HepG2 (cell line): ENCODE measurements around the gene HMG20B.

ENCODE experiments used
- ARID4A ChIP-seq: sonication (generic); formaldehyde crosslinking; IDR thresholded peaks from 2 replicates; pipeline ENCODE4 v1.5.0; 2020; ENCODE audit warnings: mild to moderate bottlenecking, missing genetic modification reagents, borderline replicate concordance
- ATRX ChIP-seq: sonication (generic); formaldehyde crosslinking; IDR thresholded peaks from 2 replicates; pipeline ENCODE4 v1.4.0; 2020; ENCODE audit warnings: missing genetic modification reagents, borderline replicate concordance
- JUN ChIP-seq: sonication (generic); formaldehyde crosslinking; IDR thresholded peaks from 2 replicates; pipeline ENCODE4 v1.4.0; 2020; ENCODE audit warnings: mild to moderate bottlenecking, missing genetic modification reagents
- KAT8 ChIP-seq: IDR thresholded peaks from 2 replicates; pipeline ENCODE4 v1.6.1; 2016; ENCODE audit warnings: missing genetic modification reagents, missing compliant biosample characterization
- NPAS2 ChIP-seq: sonication (generic); formaldehyde crosslinking; IDR thresholded peaks from 2 replicates; pipeline ENCODE4 v1.8.0; 2022; ENCODE audit warnings: mild to moderate bottlenecking, missing genetic modification reagents, borderline replicate concordance
- RBAK ChIP-seq: sonication (generic); formaldehyde crosslinking; IDR thresholded peaks from 2 replicates; pipeline ENCODE4 v1.5.1; 2020; ENCODE audit warnings: mild to moderate bottlenecking, missing genetic modification reagents
- SIN3A ChIP-seq: IDR thresholded peaks from 2 replicates; pipeline ENCODE4 v1.6.1; 2011; ENCODE audit warnings: low read depth, mild to moderate bottlenecking, control low read depth, low read length, borderline replicate concordance
- SP1 ChIP-seq, 2 experiments: fragments of 450-650 bp in 1 of 2; sonication (generic) in 1 of 2; formaldehyde crosslinking in 1 of 2; IDR thresholded peaks; 2 replicates each; pipeline versions ENCODE4 v1.4.0 to v1.6.1; 2016 to 2020; ENCODE audit warnings: missing genetic modification reagents in 1 of 2
- ZNF644 ChIP-seq: IDR thresholded peaks from 2 replicates; pipeline ENCODE4 v1.6.1; 2016; ENCODE audit warnings: low read depth
- ZSCAN21 ChIP-seq: sonication (generic); formaldehyde crosslinking; IDR thresholded peaks from 2 replicates; pipeline ENCODE4 v1.8.0; 2022; ENCODE audit warnings: mild to moderate bottlenecking, missing genetic modification reagents, moderate library complexity, borderline replicate concordance
- TF ChIP-seq, protein P1 (sequence below): sonication (generic); formaldehyde crosslinking; IDR thresholded peaks from 2 replicates; pipeline ENCODE4 v1.5.0; 2020; ENCODE audit warnings: mild to moderate bottlenecking, missing genetic modification reagents, moderate library complexity

GRCh38 chr19:3544058-3544376 lies 28.7 kb upstream of the HMG20B start:
- TF ChIP-seq RBAK (CRISPR knock-in tag) = no peak
- TF ChIP-seq JUN (CRISPR knock-in tag) = no peak
- TF ChIP-seq, protein P1, sequence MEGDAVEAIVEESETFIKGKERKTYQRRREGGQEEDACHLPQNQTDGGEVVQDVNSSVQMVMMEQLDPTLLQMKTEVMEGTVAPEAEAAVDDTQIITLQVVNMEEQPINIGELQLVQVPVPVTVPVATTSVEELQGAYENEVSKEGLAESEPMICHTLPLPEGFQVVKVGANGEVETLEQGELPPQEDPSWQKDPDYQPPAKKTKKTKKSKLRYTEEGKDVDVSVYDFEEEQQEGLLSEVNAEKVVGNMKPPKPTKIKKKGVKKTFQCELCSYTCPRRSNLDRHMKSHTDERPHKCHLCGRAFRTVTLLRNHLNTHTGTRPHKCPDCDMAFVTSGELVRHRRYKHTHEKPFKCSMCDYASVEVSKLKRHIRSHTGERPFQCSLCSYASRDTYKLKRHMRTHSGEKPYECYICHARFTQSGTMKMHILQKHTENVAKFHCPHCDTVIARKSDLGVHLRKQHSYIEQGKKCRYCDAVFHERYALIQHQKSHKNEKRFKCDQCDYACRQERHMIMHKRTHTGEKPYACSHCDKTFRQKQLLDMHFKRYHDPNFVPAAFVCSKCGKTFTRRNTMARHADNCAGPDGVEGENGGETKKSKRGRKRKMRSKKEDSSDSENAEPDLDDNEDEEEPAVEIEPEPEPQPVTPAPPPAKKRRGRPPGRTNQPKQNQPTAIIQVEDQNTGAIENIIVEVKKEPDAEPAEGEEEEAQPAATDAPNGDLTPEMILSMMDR (CRISPR knock-in tag) = no peak
- TF ChIP-seq SIN3A = no peak
- TF ChIP-seq ARID4A = no peak
- TF ChIP-seq NPAS2 (CRISPR knock-in tag) = no peak
- TF ChIP-seq ZNF644 = no peak
- no peak for TF ChIP-seq SP1 (IDR thresholded peaks at IDR 0.05)
- TF ChIP-seq SP1 (CRISPR knock-in tag; IDR thresholded peaks at IDR 0.05) = no peak
- no peak for TF ChIP-seq KAT8 (CRISPR knock-in tag)
- no peak for TF ChIP-seq ATRX
- no peak for TF ChIP-seq ZSCAN21 (CRISPR knock-in tag)
